Adipocyte (in vitro differentiated cells): ENCODE measurements around the gene PLXNB1.

ENCODE experiments used
- DNase-seq: peaks from one replicate; pipeline ENCODE4 v3.0.0-alpha.2; 2015; ENCODE audit warnings: low read depth
- H3K27me3 ChIP-seq: replicated peaks from 2 replicates; pipeline ENCODE4 v1.7.0; 2013; ENCODE audit warnings: mild to moderate bottlenecking, low read length, moderate library complexity; ENCODE audit not compliant: control insufficient read depth, insufficient read depth
- H3K36me3 ChIP-seq: 2 replicates; pipeline ENCODE4 v1.7.0; 2013; ENCODE audit warnings: low read length, mild to moderate bottlenecking, moderate library complexity; ENCODE audit not compliant: control insufficient read depth, insufficient read depth, severe bottlenecking
- H3K4me1 ChIP-seq: 2 replicates; pipeline ENCODE4 v1.7.0; 2013; ENCODE audit warnings: mild to moderate bottlenecking, low read length, moderate library complexity; ENCODE audit not compliant: control insufficient read depth, insufficient read depth
- H3K4me3 ChIP-seq: 2 replicates; pipeline ENCODE4 v1.7.0; 2013; ENCODE audit warnings: mild to moderate bottlenecking, low read length, moderate library complexity
- H3K9ac ChIP-seq: 2 replicates; pipeline ENCODE4 v1.7.0; 2013; ENCODE audit warnings: mild to moderate bottlenecking, low read length, moderate library complexity
- H3K9me3 ChIP-seq: 2 replicates; pipeline ENCODE4 v1.7.0; 2013; ENCODE audit warnings: mild to moderate bottlenecking, low read length, moderate library complexity; ENCODE audit not compliant: control insufficient read depth

PLXNB1 gene

DNA sequence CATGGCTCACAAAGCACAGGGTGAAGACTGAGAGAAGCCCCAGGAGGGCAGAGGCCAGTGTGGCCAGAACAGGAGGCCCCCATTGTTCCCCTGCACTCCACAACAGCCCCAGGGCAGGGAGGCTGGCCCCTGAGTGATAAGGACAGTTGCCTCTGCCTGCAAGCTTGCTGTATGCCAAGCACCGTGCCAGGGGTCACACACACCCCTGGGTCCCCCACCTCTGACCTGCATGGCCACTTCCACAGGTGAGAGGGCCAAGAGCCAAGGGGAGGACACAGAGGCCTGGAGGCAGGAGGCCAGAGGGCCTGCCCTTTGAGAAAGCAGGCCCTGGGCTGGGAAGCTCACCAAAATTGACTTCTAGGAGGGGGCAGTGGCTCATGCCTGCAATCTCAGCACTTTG lies 40.4 kb upstream of the PLXNB1 start:
- H3K4me3 ChIP-seq = no peak overlapping the region
- no peaks in the 10 kb centered on the region for H3K27me3 ChIP-seq
- peaks cover 27% of the 10 kb centered on the region for H3K36me3 ChIP-seq
- no peaks in the 10 kb centered on the region for H3K9me3 ChIP-seq
- DNase-seq = no peak
- H3K9ac ChIP-seq = peak overlapping the region; percentile 40
- peaks cover 35% of the 10 kb centered on the region for H3K4me1 ChIP-seq

DNA sequence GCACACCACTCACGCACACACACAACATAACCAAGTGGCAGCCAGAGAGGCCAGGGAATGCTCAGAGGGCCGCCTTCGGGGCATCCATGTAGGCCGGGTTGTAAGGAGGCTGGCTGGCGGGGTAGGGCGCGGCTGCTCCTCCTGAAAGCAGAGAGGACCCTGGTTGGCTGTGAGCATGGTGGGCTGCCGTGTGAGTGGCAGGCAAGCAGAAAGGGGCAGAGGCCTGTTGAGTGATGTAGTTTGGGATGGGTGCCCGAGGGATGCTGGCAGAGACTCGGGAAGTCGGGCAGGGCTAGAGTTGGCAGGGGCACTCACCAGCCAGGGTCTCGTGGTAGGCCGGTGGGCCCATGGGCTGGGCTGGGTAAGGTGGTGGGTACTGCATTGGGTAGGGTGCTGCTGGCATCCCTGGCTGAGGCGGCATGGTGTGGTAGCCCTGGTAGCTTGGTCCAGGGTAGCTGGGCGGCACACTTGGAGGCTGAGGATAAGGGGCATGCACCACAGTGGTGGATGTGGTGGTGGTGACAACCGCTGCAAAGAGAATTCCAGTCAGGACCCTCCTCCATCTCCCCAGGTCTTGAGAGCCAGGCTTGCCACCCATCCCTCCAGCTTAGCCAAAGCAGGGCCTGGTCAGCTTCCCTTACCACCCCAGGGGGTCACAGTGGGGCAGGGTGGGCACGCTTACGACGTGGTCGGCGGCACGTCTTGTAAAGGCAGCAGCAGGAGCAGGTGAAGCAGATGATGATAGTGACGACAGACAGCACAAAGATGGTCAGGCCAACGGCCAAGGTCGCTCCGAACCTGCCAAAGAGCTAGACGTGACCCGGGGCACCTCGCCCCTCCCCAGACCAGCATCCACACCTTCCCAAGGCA lies 39.4 kb upstream of the PLXNB1 start:
- peaks cover 27% of the 10 kb centered on the region for H3K36me3 ChIP-seq
- peaks cover 40% of the 10 kb centered on the region for H3K4me1 ChIP-seq
- H3K4me3 ChIP-seq = no peak overlapping the region
- no peak overlapping the region for H3K9ac ChIP-seq
- no peaks in the 10 kb centered on the region for H3K9me3 ChIP-seq
- H3K27me3 ChIP-seq = no peaks in the 10 kb centered on the region
- DNase-seq = no peak

DNA sequence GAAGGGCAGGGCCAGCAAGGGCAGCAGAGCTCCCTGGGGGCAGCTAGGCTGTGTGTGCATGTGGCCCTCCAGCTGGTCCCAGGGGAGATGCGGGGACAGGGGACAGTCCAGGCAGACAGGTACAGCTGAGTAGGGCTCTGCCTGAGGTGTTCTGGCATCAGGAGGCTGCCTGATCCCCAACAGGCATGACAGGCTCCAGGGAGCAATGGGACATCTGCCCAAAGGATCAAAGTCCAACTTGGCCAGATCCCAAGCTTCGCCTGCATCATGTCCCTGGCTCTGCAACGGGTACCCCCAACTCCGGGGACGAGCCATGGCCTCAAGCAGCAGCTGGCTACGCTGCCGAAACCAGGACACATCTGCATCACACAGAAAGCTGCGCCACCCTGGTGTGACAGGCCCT lies 38.4 kb upstream of the PLXNB1 start:
- Histone ChIP-seq H3K4me1 (peaks cover 37% of the 10 kb centered on the region), H3K9ac (peak overlapping the region; percentile 93), H3K4me3 (no peak overlapping the region), H3K27me3 (no peaks in the 10 kb centered on the region), H3K36me3 (peaks cover 27% of the 10 kb centered on the region), H3K9me3 (no peaks in the 10 kb centered on the region)
- DNase-seq = no peak

DNA sequence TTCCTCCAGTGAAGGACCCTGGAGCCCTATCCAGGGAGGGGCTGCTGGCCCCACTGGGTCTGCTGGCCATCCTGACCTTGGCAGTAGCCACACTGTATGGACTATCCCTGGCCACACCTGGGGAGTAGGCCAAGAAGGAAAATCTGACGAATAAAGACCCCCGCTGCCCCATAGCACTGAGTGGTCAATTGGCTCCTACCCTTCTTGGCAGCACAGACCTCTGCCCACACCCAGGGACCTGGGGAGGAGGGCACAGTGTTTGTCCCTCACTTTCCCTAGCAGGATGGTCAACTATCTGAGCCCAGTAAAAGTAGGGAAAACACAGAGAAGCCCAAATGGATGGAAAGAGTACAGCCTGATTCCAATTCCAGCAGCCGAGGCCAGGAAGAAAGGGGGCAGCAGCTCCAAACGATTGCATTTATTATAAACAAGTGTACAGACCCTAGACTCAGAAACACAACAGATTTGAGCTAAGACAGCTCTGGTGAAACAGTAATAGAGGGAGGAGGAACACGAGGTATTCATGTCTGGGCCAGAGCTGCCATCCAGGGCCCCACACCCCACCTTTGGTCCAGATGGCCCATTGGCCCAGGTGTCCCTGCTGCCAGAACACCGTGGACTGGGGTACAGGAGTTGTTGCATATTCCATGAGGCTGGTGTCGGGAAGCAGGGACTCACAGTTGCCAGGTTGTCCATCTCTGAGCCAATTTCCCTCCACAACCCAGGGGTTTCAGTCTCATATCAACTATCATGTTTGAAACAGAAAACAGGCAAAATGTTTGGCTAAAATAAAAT lies 37.8 kb upstream of the PLXNB1 start:
- no peaks in the 10 kb centered on the region for H3K27me3 ChIP-seq
- no peaks in the 10 kb centered on the region for H3K9me3 ChIP-seq
- peaks cover 35% of the 10 kb centered on the region for H3K4me1 ChIP-seq
- H3K9ac ChIP-seq = peak overlapping the region; percentile 93
- DNase-seq = no peak
- peaks cover 27% of the 10 kb centered on the region for H3K36me3 ChIP-seq
- H3K4me3 ChIP-seq = peak overlapping the region; percentile 91

DNA sequence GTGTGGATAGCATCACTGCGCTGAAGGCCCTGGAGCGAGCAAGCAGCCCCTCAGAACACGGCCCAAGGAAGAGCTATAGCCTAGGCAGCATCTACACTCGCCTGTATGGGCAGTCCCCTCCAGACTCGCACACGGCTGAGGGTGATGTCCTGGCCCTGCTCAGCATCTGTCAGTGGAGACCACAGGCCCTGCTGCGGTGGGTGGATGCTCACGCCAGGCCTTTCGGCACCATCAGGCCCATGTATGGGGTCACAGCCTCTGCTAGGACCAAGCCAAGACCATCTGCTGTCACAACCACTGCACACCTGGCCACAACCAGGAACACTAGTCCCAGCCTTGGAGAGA lies 37.2 kb upstream of the PLXNB1 start:
- Histone ChIP-seq H3K4me1 (peaks cover 35% of the 10 kb centered on the region), H3K9ac (peak overlapping the region; percentile 93), H3K27me3 (no peaks in the 10 kb centered on the region), H3K4me3 (peak overlapping the region; percentile 91), H3K36me3 (peaks cover 27% of the 10 kb centered on the region), H3K9me3 (no peaks in the 10 kb centered on the region)
- DNase-seq = no peak

DNA sequence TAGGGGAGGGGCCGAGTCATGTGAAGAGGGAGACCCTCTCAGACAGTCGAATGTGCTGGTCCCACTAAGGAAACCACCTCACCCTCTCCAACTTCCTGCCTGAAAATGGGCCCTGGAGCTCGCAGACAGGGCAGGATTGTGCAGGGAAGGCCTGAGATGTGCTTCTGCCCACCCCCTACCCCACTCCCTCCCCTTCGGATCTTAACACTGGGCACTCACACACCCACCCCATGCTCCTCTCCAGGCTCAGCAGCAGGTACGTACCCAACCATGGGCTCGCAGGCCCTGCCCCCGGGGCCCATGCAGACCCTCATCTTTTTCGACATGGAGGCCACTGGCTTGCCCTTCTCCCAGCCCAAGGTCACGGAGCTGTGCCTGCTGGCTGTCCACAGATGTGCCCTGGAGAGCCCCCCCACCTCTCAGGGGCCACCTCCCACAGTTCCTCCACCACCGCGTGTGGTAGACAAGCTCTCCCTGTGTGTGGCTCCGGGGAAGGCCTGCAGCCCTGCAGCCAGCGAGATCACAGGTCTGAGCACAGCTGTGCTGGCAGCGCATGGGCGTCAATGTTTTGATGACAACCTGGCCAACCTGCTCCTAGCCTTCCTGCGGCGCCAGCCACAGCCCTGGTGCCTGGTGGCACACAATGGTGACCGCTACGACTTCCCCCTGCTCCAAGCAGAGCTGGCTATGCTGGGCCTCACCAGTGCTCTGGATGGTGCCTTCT lies 36.7 kb upstream of the PLXNB1 start:
- Histone ChIP-seq H3K27me3 (no peaks in the 10 kb centered on the region), H3K4me3 (peak overlapping the region; percentile 91), H3K9me3 (no peaks in the 10 kb centered on the region), H3K9ac (peak overlapping the region; percentile 93), H3K36me3 (peaks cover 28% of the 10 kb centered on the region), H3K4me1 (peaks cover 35% of the 10 kb centered on the region)
- DNase-seq = no peak

DNA sequence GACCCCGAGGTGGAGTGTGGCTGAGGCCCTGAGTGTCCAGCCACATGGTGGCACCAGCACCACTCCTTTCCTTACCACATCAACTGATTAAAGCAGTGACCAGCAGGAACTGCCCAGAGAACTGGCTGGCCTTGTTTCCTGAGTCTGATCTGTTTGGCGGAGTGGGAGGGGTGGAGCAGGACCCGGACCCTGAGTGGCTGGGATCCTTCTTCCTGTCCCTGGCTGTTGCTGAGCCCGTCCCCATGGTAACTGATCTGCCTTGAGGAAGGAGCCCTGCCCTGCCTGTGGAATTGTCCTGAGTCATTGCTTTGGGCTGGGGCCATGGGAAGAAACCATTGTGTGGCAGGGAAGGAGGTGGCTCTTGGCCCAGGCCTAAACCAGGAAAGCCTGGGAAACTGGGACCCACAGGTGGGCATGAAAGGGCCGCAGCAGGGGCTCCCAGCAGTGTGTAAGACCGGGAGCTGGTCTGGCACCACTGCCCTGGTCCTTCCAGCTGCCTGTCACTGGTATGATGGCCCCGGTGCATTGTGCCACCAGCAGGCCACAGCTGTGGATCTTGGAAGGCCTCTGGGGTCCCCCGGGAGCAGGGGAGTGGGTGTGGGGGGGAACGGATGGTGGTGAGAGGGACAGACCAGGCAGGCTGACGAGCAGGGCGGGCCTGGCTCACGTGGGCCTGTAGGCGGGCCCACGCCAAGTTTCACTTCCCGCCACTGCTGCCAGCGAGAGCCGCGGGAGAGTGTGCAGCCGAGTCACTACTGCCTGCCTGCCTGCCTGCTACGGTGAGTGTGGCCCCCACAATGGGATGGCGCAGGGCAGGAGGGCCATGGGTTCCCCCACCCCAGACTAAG lies 35.9 kb upstream of the PLXNB1 start:
- Histone ChIP-seq H3K36me3 (peaks cover 36% of the 10 kb centered on the region), H3K27me3 (no peaks in the 10 kb centered on the region)

DNA sequence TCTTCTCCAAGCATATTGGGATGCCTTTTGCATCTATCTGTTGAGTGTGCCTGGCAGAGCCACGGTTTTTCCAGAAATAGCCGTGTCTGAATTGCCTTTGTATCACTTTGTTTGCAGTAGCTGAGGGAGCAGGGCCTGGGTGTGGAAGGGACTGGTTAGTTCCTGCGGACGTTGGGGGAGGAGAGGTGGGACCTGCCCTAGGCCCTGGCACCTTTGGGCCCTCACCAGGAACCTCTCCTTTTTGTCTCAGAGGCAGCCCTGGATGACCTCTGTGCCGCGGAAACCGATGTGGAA lies 35.3 kb upstream of the PLXNB1 start:
- peak overlapping the region; percentile 93 for H3K9ac ChIP-seq
- no peak for DNase-seq
- no peaks in the 10 kb centered on the region for H3K27me3 ChIP-seq
- H3K36me3 ChIP-seq = peaks cover 42% of the 10 kb centered on the region
- no peaks in the 10 kb centered on the region for H3K9me3 ChIP-seq
- H3K4me1 ChIP-seq = peaks cover 33% of the 10 kb centered on the region
- H3K4me3 ChIP-seq = no peak overlapping the region

More for the DNA sequence above, 35.9 kb upstream of the PLXNB1 start:
- peaks cover 35% of the 10 kb centered on the region for H3K4me1 ChIP-seq
- H3K9me3 ChIP-seq = no peaks in the 10 kb centered on the region
- peak overlapping the region; percentile 93 for H3K9ac ChIP-seq
- peak overlapping the region; percentile 91 for H3K4me3 ChIP-seq
- peak; percentile 100 for DNase-seq

DNA sequence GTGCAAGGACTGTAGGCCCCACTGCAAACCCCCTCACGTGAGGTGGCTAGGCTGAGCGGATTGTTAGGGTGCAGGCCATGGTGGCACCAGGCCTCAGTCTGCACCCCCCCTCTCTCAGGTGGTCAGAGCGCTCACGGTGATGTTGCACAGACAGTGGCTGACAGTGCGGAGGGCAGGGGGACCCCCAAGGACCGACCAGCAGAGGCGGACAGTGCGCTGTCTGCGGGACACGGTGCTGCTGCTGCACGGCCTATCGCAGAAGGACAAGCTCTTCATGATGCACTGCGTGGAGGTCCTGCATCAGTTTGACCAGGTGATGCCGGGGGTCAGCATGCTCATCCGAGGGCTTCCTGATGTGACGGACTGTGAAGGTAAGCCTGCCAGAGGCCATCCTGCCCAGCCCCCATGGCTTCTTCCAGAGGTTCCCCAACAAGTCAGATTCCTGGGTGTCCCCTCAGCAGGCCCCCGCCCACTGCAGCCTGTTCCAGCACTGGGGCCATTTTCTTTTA lies 34.9 kb upstream of the PLXNB1 start:
- Histone ChIP-seq H3K27me3 (no peaks in the 10 kb centered on the region), H3K9me3 (no peaks in the 10 kb centered on the region), H3K9ac (peak overlapping the region; percentile 93), H3K4me1 (peaks cover 29% of the 10 kb centered on the region), H3K4me3 (no peak overlapping the region), H3K36me3 (peaks cover 46% of the 10 kb centered on the region)
- no peak for DNase-seq

DNA sequence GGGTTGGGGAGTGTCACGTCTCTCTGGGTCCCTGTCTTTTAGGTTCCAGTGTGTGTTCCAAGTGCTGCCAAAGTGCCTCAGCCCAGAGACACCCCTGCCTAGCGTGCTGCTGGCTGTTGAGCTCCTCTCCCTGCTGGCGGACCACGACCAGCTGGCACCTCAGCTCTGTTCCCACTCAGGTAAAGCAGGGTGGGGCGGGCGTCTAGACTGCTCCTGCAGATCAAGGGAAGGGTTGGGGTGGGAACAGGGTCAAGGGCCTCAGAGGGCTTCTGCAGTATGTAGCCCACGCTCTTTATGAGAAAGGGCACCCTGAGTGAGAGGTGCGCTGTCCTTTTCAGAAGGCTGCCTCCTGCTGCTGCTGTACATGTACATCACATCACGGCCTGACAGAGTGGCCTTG lies 33.8 kb upstream of the PLXNB1 start:
- H3K9ac ChIP-seq = no peak overlapping the region
- H3K4me1 ChIP-seq = peaks cover 28% of the 10 kb centered on the region
- peaks cover 49% of the 10 kb centered on the region for H3K36me3 ChIP-seq
- H3K27me3 ChIP-seq = no peaks in the 10 kb centered on the region
- no peak overlapping the region for H3K4me3 ChIP-seq
- H3K9me3 ChIP-seq = no peaks in the 10 kb centered on the region
- no peak for DNase-seq
